Right atrium auricular region (tissue), 2 donors: Measurements from ENCODE around the gene GP1BB. TPM values are rescaled to one million over a fixed set of nuclear protein-coding genes. Genes with fewer than 3 reads are reported as not detected.

Experiments used
- DNase-seq: peaks from one replicate; pipeline ENCODE4 v3.0.0-alpha.2; 2019; ENCODE audit warnings: low spot score
- H3K27ac ChIP-seq, 2 donors: fragments of 200-600 bp; sonication (generic); 1 replicate in 1 of 2; 2 replicates in 1 of 2; pipeline ENCODE4 v1.5.1; 2016 to 2019
- H3K27me3 ChIP-seq, 2 donors: fragments of 200-600 bp; sonication (generic); one replicate each; pipeline versions ENCODE4 v1.5.1 to v1.6.0; 2017 to 2019
- H3K36me3 ChIP-seq: fragments of 200-600 bp; sonication (generic); one replicate; pipeline ENCODE4 v1.5.1; 2016
- H3K4me1 ChIP-seq, 2 donors: fragments of 200-600 bp; sonication (generic); one replicate each; pipeline versions ENCODE4 v1.5.1 to v1.6.0; 2017 to 2019
- H3K4me3 ChIP-seq, 2 donors: fragments of 200-600 bp; sonication (generic); 1 replicate in 1 of 2; 2 replicates in 1 of 2; pipeline ENCODE4 v1.5.1; 2017 to 2019; ENCODE audit warnings: mild to moderate bottlenecking in 1 of 2, moderate library complexity in 1 of 2
- H3K9me3 ChIP-seq, 2 donors: fragments of 200-600 bp; sonication (generic); one replicate each; pipeline ENCODE4 v1.5.1; 2019
- CTCF ChIP-seq, 2 donors: fragments of 200-600 bp; sonication (generic); IDR thresholded peaks; one replicate each; pipeline ENCODE4 v1.5.1; 2019; ENCODE audit warnings: antibody characterized with exemption in 2 of 2
- total RNA-seq, 2 donors: library from RNA; depleted of rRNA; stranded (reverse); fragments of >200 nt; gene quantifications; one replicate each; pipeline ENCODE4 v1.1.0, GENCODE V29; 2016

GP1BB gene
- total RNA-seq, 2 donors from 2014 or later = 25.8 to 34.7 TPM

- H3K4me1 ChIP-seq = peaks cover 0 to 26% of the 10 kb centered on the region in 2 donors
- no peak overlapping the region for H3K27ac ChIP-seq
- H3K9me3 ChIP-seq = no peaks in the 10 kb centered on the region
- H3K27me3 ChIP-seq = peaks cover 18 to 24% of the 10 kb centered on the region in 2 donors
- DNase-seq = no peak
- H3K4me3 ChIP-seq = no peak overlapping the region
- no peaks in the 10 kb centered on the region for H3K36me3 ChIP-seq
- no peak for TF ChIP-seq CTCF (IDR thresholded peaks at IDR 0.05)
Observed at GRCh38 chr22:19753090-19753842, 29.9 kb downstream of the GP1BB start.

GRCh38 chr22:19753996-19754700 lies 30.8 kb downstream of the GP1BB start:
- peaks cover 18 to 31% of the 10 kb centered on the region in 2 donors for H3K27me3 ChIP-seq
- H3K36me3 ChIP-seq = no peaks in the 10 kb centered on the region
- DNase-seq = no peak
- peaks cover 0 to 30% of the 10 kb centered on the region in 2 donors for H3K4me1 ChIP-seq
- no peak overlapping the region for H3K4me3 ChIP-seq
- no peak overlapping the region for H3K27ac ChIP-seq
- no peak for TF ChIP-seq CTCF (IDR thresholded peaks at IDR 0.05)
- H3K9me3 ChIP-seq = no peaks in the 10 kb centered on the region

GRCh38 chr22:19754701-19755144 lies 31.4 kb downstream of the GP1BB start:
- H3K4me1 ChIP-seq = peaks cover 0 to 36% of the 10 kb centered on the region in 2 donors
- TF ChIP-seq CTCF (IDR thresholded peaks at IDR 0.05) = no peak
- H3K36me3 ChIP-seq = no peaks in the 10 kb centered on the region
- no peak overlapping the region for H3K27ac ChIP-seq
- H3K4me3 ChIP-seq = peak overlapping the region in 1 of 2 donors; percentile 9
- H3K27me3 ChIP-seq = peaks cover 22 to 37% of the 10 kb centered on the region in 2 donors
- no peak for DNase-seq
- H3K9me3 ChIP-seq = no peaks in the 10 kb centered on the region

- Histone ChIP-seq H3K27ac (no peak overlapping the region), H3K4me3 (peak overlapping the region in 1 of 2 donors; percentile 9), H3K27me3 (peaks cover 26 to 39% of the 10 kb centered on the region in 2 donors), H3K36me3 (no peaks in the 10 kb centered on the region), H3K4me1 (peaks cover 0 to 37% of the 10 kb centered on the region in 2 donors), H3K9me3 (no peaks in the 10 kb centered on the region)
- DNase-seq = no peak
- no peak for TF ChIP-seq CTCF (IDR thresholded peaks at IDR 0.05)
Observed at GRCh38 chr22:19755145-19755710, 31.9 kb downstream of the GP1BB start.

GRCh38 chr22:19755722-19756287 lies 32.5 kb downstream of the GP1BB start:
- no peak for DNase-seq
- peaks cover 26 to 39% of the 10 kb centered on the region in 2 donors for H3K27me3 ChIP-seq
- peaks cover 0 to 37% of the 10 kb centered on the region in 2 donors for H3K4me1 ChIP-seq
- no peaks in the 10 kb centered on the region for H3K9me3 ChIP-seq
- H3K4me3 ChIP-seq = no peak overlapping the region
- no peak for TF ChIP-seq CTCF (IDR thresholded peaks at IDR 0.05)
- H3K27ac ChIP-seq = no peak overlapping the region
- H3K36me3 ChIP-seq = no peaks in the 10 kb centered on the region
